Mesodermal cell (in vitro differentiated cells): ENCODE measurements around the gene ASPM.

Experiments
- H3K27ac ChIP-seq: 2 replicates; pipeline ENCODE4 v1.7.0; 2013; ENCODE audit warnings: mild to moderate bottlenecking, low read depth, low read length, moderate library complexity; ENCODE audit not compliant: severe bottlenecking
- H3K36me3 ChIP-seq: 2 replicates; pipeline ENCODE4 v1.7.1; 2013; ENCODE audit warnings: mild to moderate bottlenecking, low read length, moderate library complexity; ENCODE audit not compliant: control insufficient read depth, insufficient read depth
- H3K4me1 ChIP-seq: one replicate; pipeline ENCODE4 v1.7.1; 2013; ENCODE audit warnings: mild to moderate bottlenecking, low read length; ENCODE audit not compliant: insufficient read depth, control insufficient read depth, poor library complexity, severe bottlenecking
- H3K4me3 ChIP-seq: 2 replicates; pipeline ENCODE4 v1.7.0; 2013; ENCODE audit warnings: low read length, control low read depth, mild to moderate bottlenecking; ENCODE audit not compliant: insufficient read depth, poor library complexity, severe bottlenecking; ENCODE audit errors: extremely low read depth
- H3K9me3 ChIP-seq: 2 replicates; pipeline ENCODE4 v1.7.1; 2013; ENCODE audit warnings: mild to moderate bottlenecking, low read length, moderate library complexity; ENCODE audit not compliant: control insufficient read depth
- WGBS, 2 experiments: methylation state at CpG; one replicate each; pipeline ENCODE4 v1.1.5; 2013; ENCODE audit warnings: missing lambda C conversion rate in 2 of 2; ENCODE audit not compliant: insufficient coverage in 2 of 2; 5-methylcytosine and 5-hydroxymethylcytosine counted together

ASPM gene

GRCh38 chr1:197076585-197076984, 69.9 kb downstream of the ASPM start:
- Histone ChIP-seq H3K9me3 (peaks cover 9% of the 10 kb centered on the region), H3K4me1 (no peaks in the 10 kb centered on the region), H3K27ac (no peak overlapping the region), H3K4me3 (no peak overlapping the region), H3K36me3 (peaks cover 2% of the 10 kb centered on the region)
- 70 to 89% methylated on average over 1 of the region's 1 CpG for WGBS, 2 experiments

GRCh38 chr1:197073978-197074377, 72.5 kb downstream of the ASPM start:
- whole genome bisulfite sequencing, 2 experiments = no CpG with 5 or more reads among the region's 1 CpG

GRCh38 chr1:197067457-197067818, 79.0 kb downstream of the ASPM start:
- no peaks in the 10 kb centered on the region for H3K4me1 ChIP-seq
- H3K36me3 ChIP-seq = no peaks in the 10 kb centered on the region

More at GRCh38 chr1:197073978-197074377, 72.5 kb downstream of the ASPM start:
- H3K27ac ChIP-seq = no peak overlapping the region
- no peaks in the 10 kb centered on the region for H3K4me1 ChIP-seq
- no peaks in the 10 kb centered on the region for H3K36me3 ChIP-seq
- H3K9me3 ChIP-seq = no peaks in the 10 kb centered on the region
- H3K4me3 ChIP-seq = no peak overlapping the region

DNA sequence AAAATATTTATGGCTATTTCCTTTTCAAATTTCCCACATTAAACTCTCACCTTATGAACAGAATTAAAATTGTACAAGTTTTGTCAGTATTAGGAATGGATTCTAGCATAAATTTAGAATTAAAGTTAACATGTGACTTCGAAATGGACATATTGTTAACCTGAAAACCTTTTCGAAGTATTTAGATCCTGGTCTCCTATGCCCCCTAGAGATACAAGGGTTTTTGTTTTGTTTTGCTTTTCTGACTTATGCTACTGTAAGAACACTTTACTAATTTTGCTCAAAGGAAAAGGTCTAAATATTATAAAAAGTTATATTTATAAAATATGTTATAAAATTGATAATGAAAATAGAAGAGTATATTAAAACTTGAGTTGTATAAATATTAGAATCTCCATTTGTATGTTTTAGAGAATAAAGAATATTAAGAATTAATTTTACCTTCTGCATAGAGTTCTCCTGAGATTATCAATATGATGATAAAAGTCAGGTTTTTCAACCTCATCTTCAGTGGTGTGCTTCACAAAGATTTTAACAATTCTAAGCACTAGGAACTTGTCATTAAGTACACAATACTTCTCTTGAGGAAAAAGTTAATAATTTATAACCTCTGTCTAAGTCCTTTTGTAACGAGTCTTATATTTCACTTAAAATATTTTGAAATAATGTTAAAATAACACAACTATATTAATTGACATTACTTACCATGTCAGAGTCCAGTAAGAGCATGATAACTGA, 79.6 kb downstream of the ASPM start, which contains the start of gene F13B:
Gene F13B, minus strand, starts transcription at position 542 of the 738 bp plus-strand sequence. Its CDS starts 37 bp downstream, at position 505.
- no peak within 1 kb of the TSS for H3K27ac ChIP-seq
- no peaks in the 10 kb centered on the region for H3K9me3 ChIP-seq
- 71 to 100% methylated on average over 1 of the region's 3 CpGs for WGBS, 2 experiments
- H3K4me3 ChIP-seq = no peak within 1 kb of the TSS
- H3K4me1 ChIP-seq = no peaks in the 10 kb centered on the region
- no peaks in the 10 kb centered on the region for H3K36me3 ChIP-seq

More at GRCh38 chr1:197067457-197067818, 79.0 kb downstream of the ASPM start:
- Histone ChIP-seq H3K4me3 (no peak overlapping the region), H3K27ac (no peak overlapping the region), H3K9me3 (no peaks in the 10 kb centered on the region)

DNA sequence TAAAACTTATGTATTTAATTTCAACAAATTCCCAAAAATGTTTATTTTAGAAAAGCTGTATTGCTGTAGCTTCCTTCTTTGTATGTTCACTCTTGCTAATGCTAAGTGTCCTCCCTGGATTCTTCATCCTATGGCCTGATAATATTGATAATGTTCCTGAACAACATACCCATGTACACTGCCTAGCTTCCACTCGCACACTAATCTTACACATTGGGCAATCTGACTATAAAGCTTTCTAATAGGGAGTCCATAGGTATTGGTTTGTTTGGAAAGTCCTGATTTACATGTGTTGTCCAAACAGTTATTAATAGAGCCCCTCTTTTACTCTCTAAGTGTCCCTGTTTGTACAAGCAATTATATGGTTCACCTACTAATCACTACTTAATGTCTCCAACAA, 80.2 kb downstream of the ASPM start:
- Histone ChIP-seq H3K4me3 (no peak overlapping the region), H3K27ac (no peak overlapping the region), H3K4me1 (no peaks in the 10 kb centered on the region), H3K9me3 (no peaks in the 10 kb centered on the region), H3K36me3 (no peaks in the 10 kb centered on the region)
- no CpG with 5 or more reads among the region's 1 CpG for WGBS, 2 experiments

DNA sequence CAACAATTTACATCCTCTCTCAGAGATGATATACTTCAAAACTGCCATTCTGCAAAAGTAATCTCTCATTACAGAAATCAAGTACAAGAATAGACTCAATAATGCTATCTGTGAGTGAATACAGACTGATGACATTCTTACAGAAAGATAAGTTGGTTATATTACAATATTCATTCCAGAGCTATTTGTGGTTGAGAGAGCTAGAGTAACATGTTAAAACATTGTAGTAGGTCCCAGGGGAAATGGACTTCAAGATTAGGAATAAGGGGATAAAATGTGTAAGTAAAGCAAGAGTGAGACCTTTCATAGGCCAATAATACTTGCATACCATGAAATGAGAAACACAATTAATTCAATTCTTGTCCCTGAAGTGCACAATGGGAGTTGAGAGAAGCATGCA, 80.9 kb downstream of the ASPM start:
- H3K9me3 ChIP-seq = no peaks in the 10 kb centered on the region
- H3K4me3 ChIP-seq = no peak overlapping the region
- H3K36me3 ChIP-seq = no peaks in the 10 kb centered on the region
- H3K4me1 ChIP-seq = no peaks in the 10 kb centered on the region
- no peak overlapping the region for H3K27ac ChIP-seq

GRCh38 chr1:197063212-197063611, 83.3 kb downstream of the ASPM start:
- H3K36me3 ChIP-seq = no peaks in the 10 kb centered on the region
- H3K27ac ChIP-seq = no peak overlapping the region
- no peak overlapping the region for H3K4me3 ChIP-seq
- WGBS, 2 experiments = 80% methylated on average over 1 of the region's 2 CpGs; no CpG with 5 or more reads in 1 of the 2 experiments
- no peaks in the 10 kb centered on the region for H3K4me1 ChIP-seq
- no peaks in the 10 kb centered on the region for H3K9me3 ChIP-seq

DNA sequence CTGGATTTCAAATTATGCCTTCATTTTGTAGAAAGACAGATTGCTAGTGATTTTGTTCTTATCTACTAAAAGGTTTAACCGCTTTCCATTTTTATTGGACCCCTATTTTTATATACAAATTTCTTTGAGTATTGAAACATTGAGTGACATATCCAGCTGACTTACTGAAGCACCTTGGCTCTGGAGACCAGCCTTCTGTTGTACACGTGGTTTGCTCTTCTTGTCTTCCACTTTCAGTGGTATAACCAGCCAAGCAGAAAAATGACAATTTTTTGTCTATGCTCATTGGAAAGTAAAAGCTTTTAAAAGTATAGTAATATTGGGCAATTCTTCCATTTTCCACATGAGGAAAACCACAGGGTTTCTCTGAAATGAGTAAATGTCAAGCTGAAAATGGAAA, 83.8 kb downstream of the ASPM start:
- Histone ChIP-seq H3K4me3 (no peak overlapping the region), H3K27ac (no peak overlapping the region), H3K4me1 (no peaks in the 10 kb centered on the region), H3K9me3 (no peaks in the 10 kb centered on the region), H3K36me3 (no peaks in the 10 kb centered on the region)
- WGBS, 2 experiments = 100% methylated on average over 1 of the region's 2 CpGs; no CpG with 5 or more reads in 1 of the 2 experiments

- Histone ChIP-seq H3K4me3 (no peak overlapping the region), H3K4me1 (no peaks in the 10 kb centered on the region), H3K27ac (no peak overlapping the region), H3K36me3 (no peaks in the 10 kb centered on the region), H3K9me3 (no peaks in the 10 kb centered on the region)
Measured at GRCh38 chr1:197049100-197049499, 97.4 kb downstream of the ASPM start.

- Histone ChIP-seq H3K36me3 (no peaks in the 10 kb centered on the region), H3K9me3 (no peaks in the 10 kb centered on the region), H3K27ac (no peak overlapping the region), H3K4me1 (no peaks in the 10 kb centered on the region), H3K4me3 (no peak overlapping the region)
- 43 to 83% methylated on average over 1 to 2 of the region's 4 CpGs for WGBS, 2 experiments
Measured at GRCh38 chr1:197042676-197043341, 103.7 kb downstream of the ASPM start.
